Measurements from ENCODE around the gene FANCE.

FANCE gene

DNA sequence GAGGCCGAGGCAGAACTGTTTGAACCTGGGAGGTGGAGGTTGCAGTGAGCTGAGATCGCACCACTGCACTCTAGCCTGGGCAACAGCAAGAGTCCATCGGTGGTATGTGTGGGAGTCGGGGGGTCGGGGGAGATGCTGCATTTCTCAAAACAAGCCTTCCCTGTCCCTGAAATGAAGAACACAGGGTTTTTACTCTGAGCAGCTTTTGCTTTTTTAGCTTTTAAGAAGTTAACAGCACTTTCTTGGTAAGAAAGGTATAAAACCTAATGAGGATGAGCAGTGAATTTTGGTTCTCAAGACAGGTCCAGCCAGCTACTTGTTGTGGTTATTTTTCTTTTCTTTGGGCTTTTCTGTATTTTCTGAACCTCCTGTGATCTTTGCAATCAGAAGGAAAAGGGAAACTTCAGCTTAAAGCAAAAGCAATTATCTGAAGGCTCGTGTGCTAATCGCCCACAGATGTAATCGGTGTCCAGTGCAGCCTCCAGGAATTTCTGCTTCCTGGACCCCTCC, 19.8 kb downstream of the FANCE start:
- TF ChIP-seq, protein P1, sequence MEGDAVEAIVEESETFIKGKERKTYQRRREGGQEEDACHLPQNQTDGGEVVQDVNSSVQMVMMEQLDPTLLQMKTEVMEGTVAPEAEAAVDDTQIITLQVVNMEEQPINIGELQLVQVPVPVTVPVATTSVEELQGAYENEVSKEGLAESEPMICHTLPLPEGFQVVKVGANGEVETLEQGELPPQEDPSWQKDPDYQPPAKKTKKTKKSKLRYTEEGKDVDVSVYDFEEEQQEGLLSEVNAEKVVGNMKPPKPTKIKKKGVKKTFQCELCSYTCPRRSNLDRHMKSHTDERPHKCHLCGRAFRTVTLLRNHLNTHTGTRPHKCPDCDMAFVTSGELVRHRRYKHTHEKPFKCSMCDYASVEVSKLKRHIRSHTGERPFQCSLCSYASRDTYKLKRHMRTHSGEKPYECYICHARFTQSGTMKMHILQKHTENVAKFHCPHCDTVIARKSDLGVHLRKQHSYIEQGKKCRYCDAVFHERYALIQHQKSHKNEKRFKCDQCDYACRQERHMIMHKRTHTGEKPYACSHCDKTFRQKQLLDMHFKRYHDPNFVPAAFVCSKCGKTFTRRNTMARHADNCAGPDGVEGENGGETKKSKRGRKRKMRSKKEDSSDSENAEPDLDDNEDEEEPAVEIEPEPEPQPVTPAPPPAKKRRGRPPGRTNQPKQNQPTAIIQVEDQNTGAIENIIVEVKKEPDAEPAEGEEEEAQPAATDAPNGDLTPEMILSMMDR (IDR thresholded peaks at IDR 0.05; ENCODE audit: extremely low read depth, insufficient read depth, missing control alignments) = no peak
- in situ Hi-C loops (cut with MboI; ENCODE audit: low pct_unique_long_range_greater_than_20kb, low sequenced_read_pairs, unreplicated experiment) = no loop called here
- no peak for DNase-seq (ENCODE audit: low spot score)

DNA sequence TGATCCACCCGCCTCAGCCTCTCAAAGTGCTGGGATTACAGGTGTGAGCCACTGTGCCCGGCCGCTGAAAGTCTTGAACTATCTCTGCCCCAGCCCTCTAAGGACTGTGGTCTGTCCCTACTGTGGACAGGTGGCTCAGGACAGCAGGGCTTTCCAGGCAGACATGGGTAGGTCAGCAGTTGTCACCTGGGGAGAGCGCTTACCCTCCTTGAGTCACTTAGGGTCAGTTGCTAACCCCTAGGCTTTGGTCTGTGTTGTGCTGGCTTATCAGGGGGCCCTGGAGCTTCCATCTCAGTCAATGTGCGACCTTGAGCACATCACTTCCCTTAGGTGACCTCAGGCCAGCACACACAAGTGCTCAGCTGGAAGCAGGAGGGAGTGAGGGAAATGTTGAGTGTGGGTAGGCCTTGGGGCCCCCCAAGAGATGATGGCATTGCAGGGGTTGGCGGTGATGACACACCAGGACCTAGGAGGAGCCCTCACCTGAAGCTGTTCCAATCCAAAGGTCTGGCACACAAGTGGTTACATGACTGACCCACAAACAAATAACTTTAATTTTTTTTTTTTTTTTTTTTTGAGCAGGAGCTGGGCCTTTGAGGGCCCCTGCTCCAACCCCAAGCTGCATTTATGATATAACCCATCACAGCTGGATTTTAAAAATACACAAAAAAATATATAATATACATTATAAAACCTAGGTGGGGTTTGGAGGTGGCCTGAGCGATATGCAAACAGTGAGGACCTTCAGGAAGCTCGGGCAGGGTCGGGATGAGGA, 21.1 kb downstream of the FANCE start:
- TF ChIP-seq, protein P1 (IDR thresholded peaks at IDR 0.05; ENCODE audit: extremely low read depth, insufficient read depth, missing control alignments) = no peak
- DNase-seq (ENCODE audit: low spot score) = no peak
- in situ Hi-C loops (cut with MboI; ENCODE audit: low pct_unique_long_range_greater_than_20kb, low sequenced_read_pairs, unreplicated experiment) = no loop called here

DNA sequence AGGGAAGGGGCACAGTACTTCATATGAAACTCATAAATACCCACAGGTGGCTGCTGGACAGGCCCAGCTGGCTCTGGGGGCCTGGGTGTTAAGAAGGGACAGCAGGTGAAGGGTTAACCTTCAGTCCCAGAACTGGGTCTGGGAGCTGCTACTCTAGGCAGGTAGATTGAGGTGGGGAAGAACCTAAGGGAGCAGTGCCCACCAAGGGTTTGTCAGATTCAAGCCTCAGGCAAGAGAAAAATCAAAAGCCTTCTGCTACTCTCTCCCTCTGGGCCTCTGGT, 21.7 kb downstream of the FANCE start:
- no peak for DNase-seq (ENCODE audit: low spot score)
- TF ChIP-seq, protein P1 (IDR thresholded peaks at IDR 0.05; ENCODE audit: extremely low read depth, insufficient read depth, missing control alignments) = no peak
- in situ Hi-C loops (cut with MboI; ENCODE audit: low pct_unique_long_range_greater_than_20kb, low sequenced_read_pairs, unreplicated experiment) = no loop called here

DNA sequence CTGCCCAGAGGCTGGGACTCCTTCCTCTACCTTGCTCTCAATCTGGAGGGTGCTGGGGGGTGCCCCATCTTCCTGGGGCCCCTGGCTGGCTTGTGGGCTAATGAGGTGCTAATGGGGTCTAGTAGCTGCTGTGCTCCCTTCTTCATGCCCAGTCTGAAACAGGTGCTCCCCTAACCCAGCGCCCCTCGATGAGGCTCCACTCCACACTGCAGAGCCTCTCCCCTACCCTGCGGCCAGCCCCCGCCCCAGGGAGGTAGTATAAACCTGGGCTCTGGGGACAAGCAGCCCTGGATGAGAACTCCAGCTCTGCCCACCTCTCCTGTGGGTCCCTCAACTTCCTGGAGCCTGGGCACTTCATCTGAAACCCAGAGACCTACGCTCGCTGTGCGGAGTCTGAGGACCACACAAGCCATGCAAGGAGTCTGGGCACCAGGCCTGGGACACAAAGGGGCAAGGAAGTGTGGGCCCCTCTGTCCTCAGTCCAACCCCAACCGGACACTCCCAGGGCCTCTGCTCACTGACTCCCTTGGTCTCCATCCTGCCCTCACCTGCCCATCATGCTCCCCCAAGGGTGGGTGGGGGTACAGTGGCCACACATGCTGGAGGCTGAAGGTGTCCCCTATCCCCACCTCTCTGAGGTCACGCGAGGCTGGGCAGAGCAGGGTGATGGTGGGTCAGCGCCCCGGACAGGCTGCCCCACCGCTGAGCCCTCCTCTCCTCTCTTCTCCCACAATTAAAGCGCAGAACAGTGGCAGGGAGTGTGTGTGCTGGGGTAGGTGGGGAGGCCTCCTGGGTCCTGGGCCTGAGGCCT, 22.2 kb downstream of the FANCE start:
- no peak for DNase-seq (ENCODE audit: low spot score)
- in situ Hi-C loops (cut with MboI; ENCODE audit: low pct_unique_long_range_greater_than_20kb, low sequenced_read_pairs, unreplicated experiment) = no loop called here
- TF ChIP-seq, protein P1 (IDR thresholded peaks at IDR 0.05; ENCODE audit: extremely low read depth, insufficient read depth, missing control alignments) = no peak

DNA sequence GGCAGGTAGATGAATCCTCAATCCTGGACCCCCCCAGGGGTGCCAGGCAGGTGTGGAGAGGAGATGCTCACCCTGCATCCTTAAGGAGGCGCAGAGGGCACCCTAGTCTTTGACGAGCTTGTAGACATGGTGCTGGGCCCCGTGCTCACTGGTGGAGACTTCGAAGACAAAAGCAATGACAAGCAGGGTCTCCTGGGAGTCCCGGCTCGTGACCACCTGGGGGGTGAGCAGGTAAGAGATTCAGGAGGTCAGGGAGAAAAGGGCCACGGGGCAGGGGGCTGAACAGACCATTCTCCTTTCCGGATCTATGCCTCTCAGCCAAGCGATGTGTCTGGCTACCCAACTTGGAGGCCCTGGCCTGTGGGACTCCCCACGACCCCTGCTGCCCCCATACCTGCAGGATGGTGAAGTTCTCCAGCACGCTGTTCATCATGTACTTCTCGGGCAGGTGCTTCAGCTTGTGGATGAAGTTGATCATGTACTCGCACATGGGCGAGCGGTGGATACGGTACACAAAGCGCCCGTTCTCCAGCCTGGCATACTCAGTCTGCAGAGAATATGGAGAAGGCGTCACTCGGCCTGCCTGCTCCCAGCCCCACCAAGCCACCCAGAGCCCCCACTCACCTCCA, 22.9 kb downstream of the FANCE start:
- peak; percentile 16 for DNase-seq (ENCODE audit: low spot score)
- in situ Hi-C loops (cut with MboI; ENCODE audit: low pct_unique_long_range_greater_than_20kb, low sequenced_read_pairs, unreplicated experiment) = no loop called here
- TF ChIP-seq, protein P1 (IDR thresholded peaks at IDR 0.05; ENCODE audit: extremely low read depth, insufficient read depth, missing control alignments) = no peak

DNA sequence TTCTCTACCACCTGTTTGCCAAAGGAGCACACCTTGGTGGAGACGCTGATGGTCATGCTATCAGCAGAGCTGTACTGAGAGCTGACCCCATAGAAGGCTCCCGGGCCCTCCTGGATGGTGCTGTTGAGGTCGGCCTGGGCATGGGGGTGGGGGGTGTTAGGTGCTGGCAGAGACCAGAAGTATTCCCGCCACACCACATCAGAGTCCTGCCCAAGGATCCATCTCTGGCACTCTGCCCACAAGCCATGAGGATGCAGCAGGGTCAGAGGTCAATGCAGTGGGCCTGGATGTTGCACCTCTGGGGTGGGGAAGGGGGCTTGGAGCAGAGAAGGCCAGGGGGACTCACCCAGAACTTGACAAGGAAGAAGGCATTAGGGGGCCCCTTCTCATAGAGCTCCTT, 23.4 kb downstream of the FANCE start:
- TF ChIP-seq, protein P1 (IDR thresholded peaks at IDR 0.05; ENCODE audit: extremely low read depth, insufficient read depth, missing control alignments) = no peak
- DNase-seq (ENCODE audit: low spot score) = peak; percentile 29
- in situ Hi-C loops (cut with MboI; ENCODE audit: low pct_unique_long_range_greater_than_20kb, low sequenced_read_pairs, unreplicated experiment) = no loop called here
